GM13977 (cell line): ENCODE results near the gene SHB.

ENCODE experiments used
- DNase-seq: peaks from one replicate; pipeline ENCODE4 v3.0.0; 2012; ENCODE audit warnings: low spot score
- in situ Hi-C: fragments of 300-500 bp; cut with MboI; formaldehyde crosslinking; loops from one replicate; pipeline ENCODE4 v1.12.0; 2022; ENCODE audit warnings: low sequenced_read_pairs, low pct_unique_long_range_greater_than_20kb, mixed read lengths, inconsistent platforms; ENCODE audit not compliant: unreplicated experiment
- TF ChIP-seq, protein P1 (sequence below): IDR thresholded peaks from 2 replicates; pipeline ENCODE4 v1.5.1; 2012; ENCODE audit warnings: mild to moderate bottlenecking, control low read depth; ENCODE audit not compliant: insufficient read depth; ENCODE audit errors: extremely low read depth, missing control alignments

Gene SHB

DNA sequence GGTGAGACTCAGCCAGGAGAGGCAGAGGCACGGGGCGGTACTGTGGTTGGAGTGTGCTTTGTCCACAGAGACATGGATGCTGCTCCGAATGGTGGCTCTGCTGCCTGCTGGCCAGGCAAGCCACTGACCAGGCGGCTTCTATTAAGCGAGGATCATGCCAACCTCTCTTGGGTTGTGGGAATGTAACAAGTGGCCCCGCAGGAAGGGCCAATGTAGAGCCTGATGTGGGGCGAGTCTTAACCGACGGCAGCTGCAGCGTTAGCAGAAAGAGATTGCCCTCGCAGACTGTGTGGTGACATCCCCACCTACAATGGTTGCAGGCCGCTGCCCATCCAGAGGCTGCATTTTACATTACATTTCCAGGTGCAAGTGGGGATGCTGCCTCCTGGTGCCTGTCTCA lies 118.5 kb downstream of the SHB start:
- in situ Hi-C loops = no loop called here
- TF ChIP-seq, protein P1, sequence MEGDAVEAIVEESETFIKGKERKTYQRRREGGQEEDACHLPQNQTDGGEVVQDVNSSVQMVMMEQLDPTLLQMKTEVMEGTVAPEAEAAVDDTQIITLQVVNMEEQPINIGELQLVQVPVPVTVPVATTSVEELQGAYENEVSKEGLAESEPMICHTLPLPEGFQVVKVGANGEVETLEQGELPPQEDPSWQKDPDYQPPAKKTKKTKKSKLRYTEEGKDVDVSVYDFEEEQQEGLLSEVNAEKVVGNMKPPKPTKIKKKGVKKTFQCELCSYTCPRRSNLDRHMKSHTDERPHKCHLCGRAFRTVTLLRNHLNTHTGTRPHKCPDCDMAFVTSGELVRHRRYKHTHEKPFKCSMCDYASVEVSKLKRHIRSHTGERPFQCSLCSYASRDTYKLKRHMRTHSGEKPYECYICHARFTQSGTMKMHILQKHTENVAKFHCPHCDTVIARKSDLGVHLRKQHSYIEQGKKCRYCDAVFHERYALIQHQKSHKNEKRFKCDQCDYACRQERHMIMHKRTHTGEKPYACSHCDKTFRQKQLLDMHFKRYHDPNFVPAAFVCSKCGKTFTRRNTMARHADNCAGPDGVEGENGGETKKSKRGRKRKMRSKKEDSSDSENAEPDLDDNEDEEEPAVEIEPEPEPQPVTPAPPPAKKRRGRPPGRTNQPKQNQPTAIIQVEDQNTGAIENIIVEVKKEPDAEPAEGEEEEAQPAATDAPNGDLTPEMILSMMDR = no peak
- DNase-seq = no peak

DNA sequence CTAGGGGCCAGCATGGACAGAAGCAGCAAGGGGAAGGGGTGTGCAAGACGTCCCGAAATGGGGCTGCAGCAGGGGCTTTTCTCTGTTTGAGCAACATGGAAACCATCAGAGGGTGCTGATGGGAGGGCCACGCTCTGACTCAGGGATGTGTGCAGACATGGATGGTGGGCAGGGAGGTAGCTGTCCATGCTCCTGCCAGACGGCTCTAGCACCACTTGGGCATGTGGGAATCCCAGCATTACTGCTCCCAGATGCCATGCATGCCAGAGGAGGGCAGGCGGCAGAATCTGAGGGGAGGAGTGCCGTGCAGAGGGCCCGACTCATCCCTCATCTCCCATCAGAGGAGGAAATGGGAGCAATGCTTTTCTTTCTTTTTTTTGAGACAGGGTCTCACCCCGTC lies 119.5 kb downstream of the SHB start:
- in situ Hi-C loops = no loop called here
- no peak for DNase-seq
- TF ChIP-seq, protein P1 = no peak

DNA sequence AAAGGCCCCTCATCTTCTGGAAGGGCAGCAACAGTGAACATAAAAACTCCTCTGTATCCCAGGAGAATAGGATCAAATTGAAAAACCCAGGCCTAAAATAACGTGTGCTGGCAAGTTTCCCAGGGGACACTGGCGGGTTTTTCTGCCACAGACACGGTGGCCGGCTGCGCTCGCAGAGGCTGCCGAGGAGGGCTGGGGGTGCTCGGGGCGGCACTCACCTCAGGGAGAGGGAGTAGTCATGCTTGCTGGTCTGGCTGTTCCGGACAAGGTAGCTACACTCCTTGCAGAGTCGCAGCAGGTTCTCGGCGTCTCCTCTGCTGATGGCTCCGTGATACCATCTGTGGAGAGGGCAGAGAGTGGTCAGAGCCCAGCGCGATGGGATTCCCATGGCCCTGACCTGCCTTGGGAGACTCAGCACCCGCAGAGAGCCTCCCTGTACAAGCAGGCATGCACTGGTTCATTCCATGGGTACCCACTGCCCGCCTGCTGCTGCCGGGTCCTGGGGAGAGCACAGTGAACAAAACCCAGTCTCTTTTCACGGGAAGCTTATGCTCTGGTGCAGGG lies 120.5 kb downstream of the SHB start:
- TF ChIP-seq, protein P1 = no peak
- no peak for DNase-seq
- in situ Hi-C loops = no loop called here

DNA sequence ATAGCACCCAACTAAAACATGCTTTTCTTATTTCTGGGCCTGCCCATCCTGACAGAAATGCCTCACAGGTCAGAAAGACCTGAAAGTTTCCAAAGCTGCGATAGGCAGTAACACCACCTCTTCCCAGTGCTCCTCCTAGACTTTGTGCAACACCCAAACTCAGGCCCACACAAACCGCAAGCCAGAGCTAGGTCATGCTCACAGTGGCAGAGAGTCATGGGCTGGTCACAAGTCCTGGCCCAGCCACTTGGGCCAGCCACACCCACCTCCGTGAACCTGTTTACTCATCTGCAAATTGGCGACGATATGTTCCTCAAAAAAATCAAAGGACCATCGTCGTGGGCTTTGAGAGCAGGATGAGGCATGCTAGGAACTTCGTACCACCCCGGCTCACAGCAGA lies 121.0 kb downstream of the SHB start:
- TF ChIP-seq, protein P1 = no peak
- DNase-seq = no peak
- in situ Hi-C loops = no loop called here

DNA sequence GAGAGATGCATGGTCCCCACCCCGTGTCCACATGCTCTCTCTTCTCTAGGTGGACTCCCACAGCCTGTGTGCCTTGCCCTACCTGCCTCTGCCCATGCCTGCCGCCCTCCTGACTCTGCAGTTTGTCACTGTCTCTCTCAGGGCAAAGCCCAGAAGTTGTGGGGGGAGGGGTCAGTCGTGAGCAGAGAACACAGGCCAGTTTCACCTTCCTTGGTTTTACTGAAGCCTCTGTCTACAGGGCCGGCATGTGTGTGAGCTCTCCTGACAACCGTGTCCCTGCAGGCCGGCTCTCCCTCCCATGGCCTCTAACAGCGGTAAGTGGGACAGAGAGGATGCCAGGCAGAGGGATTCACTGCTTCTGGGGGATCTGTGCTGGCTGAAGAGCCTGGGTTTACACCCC lies 121.6 kb downstream of the SHB start:
- no peak for DNase-seq

DNA sequence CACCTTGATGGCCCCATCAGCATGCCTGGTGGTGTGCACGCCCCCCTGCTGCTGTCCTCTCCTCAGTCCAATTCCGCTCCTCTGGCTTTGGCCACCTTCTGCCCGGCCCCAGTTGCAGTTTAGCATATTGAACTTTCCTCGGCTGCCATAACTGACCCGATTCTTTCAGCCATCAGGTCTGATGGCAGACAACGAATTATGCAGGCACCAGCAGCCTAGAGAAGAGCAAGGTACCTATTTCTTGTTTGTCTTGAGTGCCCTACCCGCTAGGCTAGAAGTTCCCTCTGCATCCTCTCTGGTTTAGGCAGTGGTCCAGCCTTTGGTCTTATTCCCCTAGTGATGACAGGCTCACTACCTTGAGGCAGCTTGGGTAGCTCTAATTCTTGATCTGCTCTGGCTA lies 122.1 kb downstream of the SHB start:
- no peak for DNase-seq
- TF ChIP-seq, protein P1 = no peak
- in situ Hi-C loops = no loop called here

More for the DNA sequence above, 121.6 kb downstream of the SHB start:
- TF ChIP-seq, protein P1 = no peak
- in situ Hi-C loops = no loop called here

DNA sequence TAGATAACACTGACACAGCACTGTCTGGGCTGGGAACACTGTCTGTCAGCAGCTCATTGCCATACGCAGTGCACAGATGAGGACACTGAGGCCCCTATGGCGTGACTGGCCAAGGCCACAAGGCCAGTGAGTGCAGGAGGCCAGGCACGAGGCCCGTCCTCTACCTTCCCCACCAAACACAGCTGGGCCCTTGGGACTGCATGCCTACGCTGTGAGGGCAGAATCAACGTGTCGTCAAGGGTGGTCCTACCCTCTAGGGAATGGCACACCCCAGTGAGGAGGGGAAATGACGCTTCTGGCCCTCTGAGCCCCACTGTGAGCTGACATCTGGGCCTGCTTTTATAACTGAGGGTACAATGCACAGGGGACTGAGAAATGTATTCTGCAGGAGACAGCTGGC lies 123.0 kb downstream of the SHB start:
- TF ChIP-seq, protein P1 = no peak
- in situ Hi-C loops = no loop called here
- no peak for DNase-seq
